Mesodermal cell (in vitro differentiated cells): ENCODE measurements around the gene GSC2.

Experiments
- H3K27ac ChIP-seq: 2 replicates; pipeline ENCODE4 v1.7.0; 2013; ENCODE audit warnings: mild to moderate bottlenecking, low read depth, low read length, moderate library complexity; ENCODE audit not compliant: severe bottlenecking
- H3K36me3 ChIP-seq: 2 replicates; pipeline ENCODE4 v1.7.1; 2013; ENCODE audit warnings: mild to moderate bottlenecking, low read length, moderate library complexity; ENCODE audit not compliant: control insufficient read depth, insufficient read depth
- H3K4me1 ChIP-seq: one replicate; pipeline ENCODE4 v1.7.1; 2013; ENCODE audit warnings: mild to moderate bottlenecking, low read length; ENCODE audit not compliant: insufficient read depth, control insufficient read depth, poor library complexity, severe bottlenecking
- H3K4me3 ChIP-seq: 2 replicates; pipeline ENCODE4 v1.7.0; 2013; ENCODE audit warnings: low read length, control low read depth, mild to moderate bottlenecking; ENCODE audit not compliant: insufficient read depth, poor library complexity, severe bottlenecking; ENCODE audit errors: extremely low read depth
- H3K9me3 ChIP-seq: 2 replicates; pipeline ENCODE4 v1.7.1; 2013; ENCODE audit warnings: mild to moderate bottlenecking, low read length, moderate library complexity; ENCODE audit not compliant: control insufficient read depth
- WGBS, 2 experiments: methylation state at CpG; one replicate each; pipeline ENCODE4 v1.1.5; 2013; ENCODE audit warnings: missing lambda C conversion rate in 2 of 2; ENCODE audit not compliant: insufficient coverage in 2 of 2; 5-methylcytosine and 5-hydroxymethylcytosine counted together

The GSC2 gene

DNA sequence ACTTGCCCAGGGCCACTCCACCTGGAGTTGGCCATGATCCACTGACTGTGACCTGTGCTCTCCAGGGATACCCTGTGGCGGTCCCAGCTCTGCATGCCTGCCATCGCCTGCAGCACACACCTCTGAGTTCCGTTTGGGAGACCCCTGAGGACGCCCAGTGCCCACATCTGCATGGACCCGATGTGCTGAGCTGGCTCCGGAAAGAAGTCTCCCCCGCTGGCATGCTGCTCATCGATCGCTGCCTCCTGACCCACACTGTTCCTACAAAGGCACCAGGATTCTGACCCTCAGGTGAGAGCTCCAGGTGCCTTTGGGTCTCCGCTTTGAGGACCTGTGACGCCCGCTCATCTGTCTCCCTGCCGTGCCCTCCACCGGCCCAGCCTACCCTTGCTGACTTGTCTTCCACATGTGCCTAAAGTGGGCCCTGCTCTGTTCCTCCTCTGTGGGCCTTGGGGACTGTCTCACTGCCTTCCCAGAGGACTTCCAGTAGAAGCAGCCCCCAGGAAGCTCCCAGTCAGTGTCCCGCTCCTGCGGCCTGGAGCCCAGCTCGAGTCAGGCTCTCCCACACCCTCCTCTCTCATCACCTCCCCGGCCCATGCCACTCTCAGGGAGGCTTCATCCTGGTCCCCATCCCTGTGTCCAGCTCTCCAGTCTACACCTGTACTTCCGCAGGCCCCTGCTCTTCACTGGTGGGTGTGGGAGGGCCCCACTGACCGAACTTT lies 34.3 kb upstream of the GSC2 start:
- Histone ChIP-seq H3K27ac (no peak overlapping the region), H3K36me3 (no peaks in the 10 kb centered on the region), H3K4me1 (peaks cover 4% of the 10 kb centered on the region), H3K9me3 (no peaks in the 10 kb centered on the region), H3K4me3 (no peak overlapping the region)
- WGBS, 2 experiments: 93 to 96% methylated on average over 16 to 18 of the region's 20 CpGs

DNA sequence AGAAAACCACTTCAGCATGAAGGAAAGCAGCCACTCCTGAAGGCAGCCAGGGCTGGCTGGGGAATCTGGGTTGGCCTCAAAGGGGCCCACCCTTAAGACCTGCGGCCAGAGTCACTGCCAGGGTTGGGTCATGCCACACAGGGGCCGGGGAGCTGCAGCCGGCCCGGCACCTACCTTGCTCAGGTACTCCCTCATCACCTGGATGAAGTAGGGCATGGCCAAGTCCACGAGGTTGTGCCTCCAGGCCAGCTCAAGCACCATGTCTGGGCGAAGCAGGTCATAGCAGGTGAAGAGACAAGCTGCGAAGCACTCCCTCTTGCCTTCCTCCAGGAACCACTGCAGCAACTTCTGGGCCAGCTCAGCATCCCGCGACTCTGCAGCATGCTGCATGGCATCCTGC lies 33.1 kb upstream of the GSC2 start:
- H3K36me3 ChIP-seq: no peaks in the 10 kb centered on the region
- no peaks in the 10 kb centered on the region for H3K9me3 ChIP-seq
- WGBS, 2 experiments: 89 to 93% methylated on average over 9 of the region's 9 CpGs
- H3K27ac ChIP-seq: no peak overlapping the region
- peaks cover 4% of the 10 kb centered on the region for H3K4me1 ChIP-seq
- H3K4me3 ChIP-seq: no peak overlapping the region

DNA sequence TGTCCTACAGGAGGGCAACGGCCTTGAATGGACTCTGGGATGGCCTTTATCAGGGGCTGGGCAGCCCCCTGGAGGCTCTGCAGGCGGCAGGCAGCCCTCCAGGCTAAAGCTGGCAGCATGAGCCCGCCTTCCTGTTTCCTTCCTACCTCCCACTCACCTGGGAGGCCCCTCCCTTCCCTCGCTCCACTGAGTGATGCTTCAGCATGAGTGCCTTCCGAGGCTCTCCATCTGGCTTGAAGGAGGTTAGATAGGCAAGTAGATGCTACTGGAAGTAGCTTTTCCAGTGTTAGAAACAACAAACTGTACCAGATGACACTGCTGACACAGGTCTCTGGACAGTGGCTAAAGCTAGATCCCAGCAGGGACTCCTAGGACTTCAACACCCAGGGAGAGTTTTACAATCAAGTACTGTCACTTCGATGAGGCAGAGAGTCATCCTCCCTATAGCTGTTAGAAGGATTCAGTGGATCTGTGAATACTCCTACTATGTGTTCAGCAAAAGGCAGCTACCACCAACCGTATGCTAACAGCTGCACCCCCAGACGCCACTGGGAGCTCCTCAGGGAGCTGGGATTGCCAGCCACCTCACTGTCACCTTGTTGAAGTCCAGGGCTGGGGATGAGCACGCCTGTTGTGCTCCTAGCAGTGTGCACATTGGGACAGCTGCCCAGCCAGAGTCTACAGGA lies 32.5 kb upstream of the GSC2 start:
- Histone ChIP-seq H3K4me1 (peaks cover 4% of the 10 kb centered on the region), H3K36me3 (no peaks in the 10 kb centered on the region), H3K27ac (no peak overlapping the region), H3K9me3 (no peaks in the 10 kb centered on the region), H3K4me3 (no peak overlapping the region)
- WGBS, 2 experiments: 72% methylated on average over 5 of the region's 9 CpGs

DNA sequence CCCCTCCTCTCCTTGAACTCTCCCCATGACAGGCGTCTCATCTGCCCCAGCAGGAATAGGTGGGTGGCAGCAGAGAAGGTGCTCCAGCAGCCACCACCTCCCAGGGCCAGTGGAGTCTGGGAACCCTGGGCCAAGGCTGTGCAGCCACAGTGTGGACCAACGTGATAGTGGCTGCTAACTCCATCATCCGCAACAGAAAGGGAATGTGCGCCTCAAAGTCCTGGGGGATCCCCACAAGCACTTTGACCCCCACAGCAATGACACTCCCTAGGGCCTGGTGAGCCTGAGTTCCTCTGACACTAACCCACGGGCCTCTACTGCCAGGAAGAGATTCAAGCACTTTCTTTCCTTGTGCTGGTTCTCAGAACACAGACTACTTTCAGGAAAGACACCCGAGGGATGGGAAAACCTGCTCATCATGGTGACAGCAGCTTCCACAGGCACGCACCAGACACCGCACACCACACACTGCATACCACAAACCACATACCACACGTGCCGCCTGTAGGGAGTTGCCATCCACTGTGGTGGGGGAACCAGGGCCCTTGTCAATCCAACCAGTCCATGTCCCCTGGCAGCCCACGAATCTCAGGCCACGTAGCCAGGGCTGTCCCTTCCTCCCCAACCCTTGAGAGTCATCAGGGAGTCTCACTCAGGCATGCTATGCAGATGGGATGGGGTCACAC lies 31.8 kb upstream of the GSC2 start:
- 86 to 91% methylated on average over 7 of the region's 12 CpGs for WGBS, 2 experiments
- Histone ChIP-seq H3K36me3 (peaks cover 1% of the 10 kb centered on the region), H3K4me3 (no peak overlapping the region), H3K27ac (no peak overlapping the region), H3K9me3 (no peaks in the 10 kb centered on the region), H3K4me1 (peaks cover 11% of the 10 kb centered on the region)

DNA sequence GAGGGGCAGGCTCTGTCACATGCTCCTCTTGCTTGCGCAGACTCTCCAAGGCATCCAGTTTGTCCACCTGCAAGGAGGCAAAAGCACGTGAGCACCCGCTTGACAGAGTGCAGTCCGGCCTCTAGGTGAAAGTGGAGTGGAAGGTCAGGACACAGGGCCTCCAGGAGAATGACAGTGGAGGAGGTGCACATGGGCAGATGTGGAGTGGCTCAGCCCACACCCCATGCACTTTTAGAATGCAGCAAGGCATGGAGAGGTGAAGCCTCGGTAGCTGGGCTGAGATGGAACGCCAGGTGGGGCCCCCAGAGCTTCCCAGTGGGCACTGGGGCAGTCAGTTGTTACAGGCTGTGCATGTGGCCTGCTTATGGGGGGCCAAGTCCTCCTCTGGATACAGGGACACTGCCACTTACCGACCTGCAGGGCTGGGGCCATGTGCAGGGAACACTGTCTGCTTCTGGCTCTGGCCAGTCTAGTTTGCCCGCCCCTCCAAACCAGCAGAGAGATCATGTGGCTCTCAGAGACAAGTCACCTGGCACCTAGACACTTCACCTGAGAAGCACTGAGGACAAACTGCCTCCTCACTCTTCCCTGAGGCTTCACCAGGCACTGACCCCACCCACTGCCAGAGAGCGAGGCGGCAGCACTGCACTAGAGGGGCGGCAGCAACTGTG lies 30.8 kb upstream of the GSC2 start:
- Histone ChIP-seq H3K27ac (no peak overlapping the region), H3K4me1 (peaks cover 21% of the 10 kb centered on the region), H3K9me3 (no peaks in the 10 kb centered on the region), H3K4me3 (no peak overlapping the region), H3K36me3 (peaks cover 12% of the 10 kb centered on the region)
- 92 to 93% methylated on average over 7 to 8 of the region's 11 CpGs for WGBS, 2 experiments

DNA sequence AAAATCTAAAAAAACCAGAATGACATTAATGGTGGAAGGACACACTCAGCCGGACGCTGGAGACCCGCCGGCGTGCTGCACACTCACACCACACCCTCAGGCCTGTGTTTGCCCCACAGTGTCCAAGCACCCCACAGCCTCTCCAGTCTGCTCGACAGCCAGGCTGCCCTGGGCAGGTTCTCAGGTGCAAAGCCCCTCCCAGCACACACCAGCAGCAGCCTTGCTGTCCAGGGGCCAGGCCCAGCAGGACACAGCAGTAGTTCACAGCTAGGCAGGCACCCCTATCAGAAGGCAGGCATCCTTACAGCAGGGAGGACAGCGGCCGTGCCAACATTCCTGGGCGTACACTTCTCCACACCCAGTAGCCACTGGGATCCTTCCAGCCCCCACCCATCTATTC lies 30.1 kb upstream of the GSC2 start:
- Histone ChIP-seq H3K4me1 (peaks cover 27% of the 10 kb centered on the region), H3K27ac (no peak overlapping the region), H3K9me3 (no peaks in the 10 kb centered on the region), H3K4me3 (no peak overlapping the region), H3K36me3 (peaks cover 18% of the 10 kb centered on the region)
- WGBS, 2 experiments: 92 to 93% methylated on average over 6 to 8 of the region's 9 CpGs

DNA sequence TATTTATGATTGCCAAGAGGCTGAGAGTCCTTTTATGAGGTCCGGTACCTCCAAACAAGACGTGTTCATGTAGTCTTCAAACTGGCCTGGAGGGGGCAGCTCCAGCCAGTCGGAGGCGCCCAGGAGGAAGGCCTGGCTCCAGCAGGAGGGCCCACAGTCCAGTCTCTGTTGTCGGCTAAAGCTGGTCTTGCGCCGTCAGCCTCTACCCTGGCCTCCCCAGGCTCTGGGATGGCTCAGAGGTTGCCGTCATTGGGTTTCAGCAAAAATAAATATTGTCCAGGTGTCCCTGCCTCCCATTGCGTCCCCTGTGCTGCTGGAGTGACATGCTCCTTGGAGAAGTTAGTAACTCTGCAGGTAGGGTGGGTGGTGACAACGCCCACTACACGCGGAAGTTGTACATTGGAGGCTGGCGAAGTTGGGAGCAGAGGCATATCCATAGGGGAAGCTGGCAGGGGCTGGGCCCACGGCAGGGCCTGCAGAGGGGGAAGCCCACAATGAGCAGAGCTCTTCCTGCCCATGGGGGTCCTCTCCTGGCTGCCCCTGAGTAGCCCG lies 29.5 kb upstream of the GSC2 start:
- 42 to 46% methylated on average over 15 of the region's 15 CpGs for WGBS, 2 experiments
- Histone ChIP-seq H3K27ac (peak overlapping the region; percentile 77), H3K4me1 (peaks cover 29% of the 10 kb centered on the region), H3K36me3 (peaks cover 23% of the 10 kb centered on the region), H3K4me3 (peak overlapping the region; percentile 79), H3K9me3 (no peaks in the 10 kb centered on the region)

DNA sequence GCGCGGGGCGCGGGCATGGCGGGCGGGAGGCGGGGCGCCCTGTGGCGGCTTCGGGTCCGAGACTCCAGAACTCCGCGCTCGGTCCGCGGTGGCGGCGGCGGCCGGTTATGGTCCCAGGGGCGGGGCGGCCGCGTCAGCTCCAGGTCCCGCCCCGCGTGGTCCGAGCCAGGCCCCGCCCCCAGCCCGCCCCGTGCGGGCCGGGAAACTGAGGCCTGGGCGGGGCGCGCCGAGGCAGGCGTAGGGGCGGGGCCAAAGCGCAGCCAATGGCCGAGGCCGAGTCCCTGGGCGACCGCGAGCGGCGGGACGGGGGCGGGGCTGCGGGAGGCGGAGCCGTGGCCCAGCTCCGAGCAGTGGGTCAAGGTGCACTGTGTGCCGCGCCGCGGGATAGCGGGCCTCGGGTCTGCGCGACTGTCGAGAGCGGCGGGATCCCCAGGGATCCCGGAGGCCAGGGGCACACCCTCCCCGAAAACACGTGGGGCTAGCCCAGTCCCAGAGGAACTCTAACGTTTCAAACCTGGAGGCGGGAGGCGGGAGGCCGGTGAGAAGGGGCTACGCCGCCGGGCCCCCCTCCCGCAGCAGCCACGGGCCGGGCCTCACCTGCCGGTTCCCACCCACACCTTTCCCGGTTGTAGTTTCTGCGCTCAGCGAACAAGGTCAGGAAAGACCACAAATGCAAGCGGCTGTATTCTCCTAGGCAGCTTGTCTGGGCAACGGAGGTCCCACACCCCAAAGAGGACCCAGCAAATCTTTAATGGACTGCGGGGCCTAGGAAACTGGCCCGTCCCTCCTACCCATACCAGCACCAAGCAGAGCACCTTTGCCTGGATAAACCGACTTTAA lies 28.8 kb upstream of the GSC2 start, which contains the start of gene SLC25A1:
Gene SLC25A1, minus strand, starts transcription at position 80 of the 840 bp plus-strand sequence. Its CDS starts 63 bp downstream, at position 17.
- H3K27ac ChIP-seq: peak within 1 kb of the TSS; percentile 77

DNA sequence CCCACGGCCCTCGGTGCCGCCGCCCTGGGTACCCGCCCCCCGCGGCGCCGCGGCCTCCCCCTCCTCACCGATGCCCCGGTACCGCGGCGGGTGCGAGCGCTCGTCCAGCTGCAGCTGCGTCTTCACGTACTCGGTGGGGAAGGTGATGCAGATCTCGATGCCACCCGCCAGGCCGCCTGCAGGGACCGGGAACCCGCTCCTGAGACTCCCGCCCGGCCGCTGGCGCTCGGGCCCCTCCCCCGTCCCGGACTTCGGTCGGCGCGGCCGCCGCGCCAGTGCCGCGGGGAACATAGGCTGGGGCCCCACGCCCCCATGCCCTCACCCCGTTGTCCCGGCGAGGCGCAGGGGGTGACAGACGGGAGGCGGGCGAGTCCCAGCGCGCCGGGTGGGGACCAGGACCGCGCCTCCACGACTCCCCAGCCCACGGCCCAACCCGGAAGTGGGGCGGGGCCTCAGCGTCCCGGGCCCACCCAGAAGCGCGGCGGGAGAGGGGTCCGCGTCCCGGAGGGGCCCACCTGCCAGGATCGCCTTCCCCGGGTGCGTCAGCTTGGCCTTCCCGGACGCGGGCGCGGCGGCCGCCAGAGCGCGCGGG lies 28.1 kb upstream of the GSC2 start:
- Histone ChIP-seq H3K9me3 (no peaks in the 10 kb centered on the region), H3K4me3 (peak overlapping the region; percentile 79), H3K36me3 (peaks cover 32% of the 10 kb centered on the region), H3K27ac (no peak overlapping the region), H3K4me1 (peaks cover 41% of the 10 kb centered on the region)
- 0 to 1% methylated on average over 59 to 75 of the region's 80 CpGs for WGBS, 2 experiments

More for the DNA sequence above, 28.8 kb upstream of the GSC2 start, which contains the start of gene SLC25A1:
- Histone ChIP-seq H3K4me1 (peaks cover 36% of the 10 kb centered on the region), H3K36me3 (peaks cover 28% of the 10 kb centered on the region), H3K9me3 (no peaks in the 10 kb centered on the region), H3K4me3 (peak within 1 kb of the TSS; percentile 79)
- WGBS, 2 experiments: 0 to 2% methylated on average over 64 to 78 of the region's 86 CpGs
